HepG2 (cell line): ENCODE results near the gene CCNYL1. TPM values are rescaled to one million over a fixed set of nuclear protein-coding genes. Genes with fewer than 3 reads are reported as not detected.

Source experiments
- AKAP8 ChIP-seq: sonication (generic); formaldehyde crosslinking; IDR thresholded peaks from 2 replicates; pipeline ENCODE4 v1.5.1; 2020; ENCODE audit warnings: mild to moderate bottlenecking, missing genetic modification reagents
- BORCS8-MEF2B ChIP-seq: sonication (generic); formaldehyde crosslinking; IDR thresholded peaks from 2 replicates; pipeline ENCODE4 v1.8.0; 2022; ENCODE audit warnings: mild to moderate bottlenecking, missing genetic modification reagents
- ELF4 ChIP-seq: sonication (generic); formaldehyde crosslinking; IDR thresholded peaks from 2 replicates; pipeline ENCODE4 v1.5.0; 2020; ENCODE audit warnings: missing genetic modification reagents, mild to moderate bottlenecking, moderate library complexity, borderline replicate concordance
- GMEB2 ChIP-seq: IDR thresholded peaks from 2 replicates; pipeline ENCODE4 v1.6.1; 2016; ENCODE audit warnings: missing biosample characterization, missing genetic modification reagents, low read depth
- HNRNPK ChIP-seq: fragments of 200-400 bp; formaldehyde crosslinking; IDR thresholded peaks from 2 replicates; pipeline ENCODE4 v1.6.1; 2018; ENCODE audit warnings: low read length, low read depth, moderate library complexity, mild to moderate bottlenecking; ENCODE audit not compliant: poor library complexity, severe bottlenecking
- MED8 ChIP-seq: sonication (generic); formaldehyde crosslinking; IDR thresholded peaks from 2 replicates; pipeline ENCODE4 v1.8.1; 2023; ENCODE audit warnings: mild to moderate bottlenecking, missing genetic modification reagents; ENCODE audit not compliant: insufficient replicate concordance
- MTA3 ChIP-seq: sonication (generic); formaldehyde crosslinking; IDR thresholded peaks from 2 replicates; pipeline ENCODE4 v1.4.0; 2020; ENCODE audit warnings: missing genetic modification reagents
- NR2F1 ChIP-seq, 2 experiments: fragments of 450-650 bp in 1 of 2; formaldehyde crosslinking in 1 of 2; IDR thresholded peaks; 2 replicates each; pipeline versions ENCODE4 v1.5.0 to v1.6.1; 2016 to 2020; ENCODE audit warnings: mild to moderate bottlenecking in 1 of 2, missing compliant biosample characterization in 1 of 2, missing genetic modification reagents in 1 of 2, moderate library complexity in 1 of 2
- POLR2G ChIP-seq: fragments of 200-400 bp; formaldehyde crosslinking; IDR thresholded peaks from 2 replicates; pipeline ENCODE4 v1.6.1; 2018; ENCODE audit warnings: mild to moderate bottlenecking, low read depth, low read length, moderate library complexity
- RBM39 ChIP-seq: fragments of 200-400 bp; formaldehyde crosslinking; IDR thresholded peaks from one replicate; pipeline ENCODE4 v1.6.1; 2018; ENCODE audit warnings: antibody characterized with exemption, mild to moderate bottlenecking, low read depth, low read length; ENCODE audit not compliant: poor library complexity, severe bottlenecking
- SRSF9 ChIP-seq: fragments of 200-400 bp; formaldehyde crosslinking; IDR thresholded peaks from 2 replicates; pipeline ENCODE4 v1.6.1; 2018; ENCODE audit warnings: borderline replicate concordance, mild to moderate bottlenecking, low read depth, low read length; ENCODE audit not compliant: insufficient read depth, poor library complexity, severe bottlenecking
- SUZ12 ChIP-seq: fragments of 150-350 bp; IDR thresholded peaks from 2 replicates; pipeline ENCODE4 v1.6.1; 2014; ENCODE audit warnings: low read depth, low read length
- TFAP4 ChIP-seq: sonication (generic); IDR thresholded peaks from 2 replicates; pipeline ENCODE4 v1.6.1; 2016; ENCODE audit warnings: low read depth, borderline replicate concordance
- ZNF256 ChIP-seq: sonication (generic); formaldehyde crosslinking; conservative IDR thresholded peaks from 2 replicates; pipeline ENCODE4 v1.4.0; 2020; ENCODE audit warnings: missing genetic modification reagents
- ZNF282 ChIP-seq: fragments of 450-650 bp; IDR thresholded peaks from 2 replicates; pipeline ENCODE4 v1.6.1; 2018; ENCODE audit not compliant: partially characterized antibody
- ZNF414 ChIP-seq: sonication (generic); formaldehyde crosslinking; IDR thresholded peaks from 2 replicates; pipeline ENCODE4 v1.5.0; 2020; ENCODE audit warnings: missing genetic modification reagents
- ZNF547 ChIP-seq: sonication (generic); formaldehyde crosslinking; IDR thresholded peaks from 2 replicates; pipeline ENCODE4 v1.5.1; 2020; ENCODE audit warnings: mild to moderate bottlenecking, missing genetic modification reagents
- polyA plus RNA-seq, 8 experiments: library from polyadenylated mRNA; depleted of rRNA in 3 of 8; stranded (reverse) in 7 of 8; unstranded in 1 of 8; fragments of >200 nt; fragmentation: Illumina TruSeq in 4 of 8; extraction: Trizol in 4 of 8; gene quantifications; 2 replicates each; pipeline versions ENCODE4 v1.2.1 to v1.2.3, GENCODE V29; 2011 to 2016; ENCODE audit warnings: low read depth in 4 of 8, missing spikeins in 1 of 8, mixed read lengths in 1 of 8; ENCODE audit not compliant: insufficient read depth in 1 of 8
- total RNA-seq, 5 experiments: library from RNA; depleted of rRNA; stranded (reverse); fragments of >200 nt; fragmentation: Illumina TruSeq; extraction: Trizol; gene quantifications; 2 replicates each; pipeline ENCODE4 v1.2.3, GENCODE V29; 2016; ENCODE audit warnings: low read depth in 1 of 5
- TF ChIP-seq, protein P1 (sequence below): sonication (generic); formaldehyde crosslinking; IDR thresholded peaks from 2 replicates; pipeline ENCODE4 v1.8.0; 2023; ENCODE audit warnings: mild to moderate bottlenecking, missing genetic modification reagents
- TF ChIP-seq, protein P2 (sequence below): sonication (generic); formaldehyde crosslinking; IDR thresholded peaks from 2 replicates; pipeline ENCODE4 v1.4.0; 2020; ENCODE audit warnings: missing genetic modification reagents
- TF ChIP-seq, protein P3 (sequence below): sonication (generic); formaldehyde crosslinking; IDR thresholded peaks from 2 replicates; pipeline ENCODE4 v1.9.0; 2021; ENCODE audit warnings: missing genetic modification reagents, borderline replicate concordance

Gene CCNYL1
- total and polyA plus RNA-seq, 2 of the 13 experiments (the other 11 are each of a cell fraction or from before 2014, with no cell fraction given), result 12.5 to 16.2 TPM

DNA sequence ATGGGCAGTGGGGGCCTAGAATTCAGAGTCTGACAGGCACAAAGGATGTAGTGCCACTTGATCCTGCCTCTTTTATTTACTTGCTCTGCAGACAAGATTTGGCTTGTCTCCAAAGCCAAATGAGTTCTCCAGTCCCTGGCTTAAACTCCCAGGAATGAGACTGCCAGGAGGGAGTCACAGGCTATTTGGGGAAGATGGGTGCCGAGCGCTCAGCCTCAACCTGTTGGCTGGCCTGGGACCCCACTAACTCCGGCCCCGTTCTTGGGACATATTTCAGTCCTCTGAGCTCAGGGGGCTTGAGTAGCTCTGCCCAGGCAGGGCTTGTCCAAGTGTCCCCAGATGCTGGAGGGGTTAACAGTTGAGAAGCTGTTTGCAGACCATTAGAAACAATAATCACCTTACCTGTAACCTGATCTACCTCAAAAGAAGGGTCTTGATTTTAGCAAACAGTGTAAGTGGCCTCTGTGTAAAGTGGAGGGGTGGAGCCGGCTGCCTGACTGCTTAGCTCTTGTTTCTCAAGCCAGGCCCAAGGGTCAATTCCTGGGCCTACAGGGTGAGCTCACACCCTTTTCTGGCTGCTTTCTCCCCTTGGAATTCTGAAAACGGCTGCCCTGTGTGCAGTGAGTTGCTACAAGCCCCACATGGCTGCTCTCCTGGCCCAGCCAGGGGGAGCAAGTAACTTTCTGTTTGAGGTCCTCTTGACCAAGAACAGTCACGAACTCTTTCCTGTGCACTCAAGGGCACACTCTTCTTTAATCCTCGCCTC lies 85.3 kb downstream of the CCNYL1 start (continued):
- TF ChIP-seq TFAP4, result no peak
- peak in 1 of 2 experiments; percentile 64; a peak in 2 of 4 replicates for TF ChIP-seq NR2F1 (CRISPR knock-in tag; IDR thresholded peaks at IDR 0.05)
- TF ChIP-seq ZNF547 (CRISPR knock-in tag), result no peak
- TF ChIP-seq, protein P1, sequence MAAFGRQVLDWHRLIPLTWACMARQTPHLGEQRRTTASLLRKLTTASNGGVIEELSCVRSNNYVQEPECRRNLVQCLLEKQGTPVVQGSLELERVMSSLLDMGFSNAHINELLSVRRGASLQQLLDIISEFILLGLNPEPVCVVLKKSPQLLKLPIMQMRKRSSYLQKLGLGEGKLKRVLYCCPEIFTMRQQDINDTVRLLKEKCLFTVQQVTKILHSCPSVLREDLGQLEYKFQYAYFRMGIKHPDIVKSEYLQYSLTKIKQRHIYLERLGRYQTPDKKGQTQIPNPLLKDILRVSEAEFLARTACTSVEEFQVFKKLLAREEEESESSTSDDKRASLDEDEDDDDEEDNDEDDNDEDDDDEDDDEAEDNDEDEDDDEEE (CRISPR knock-in tag), result no peak
- TF ChIP-seq RBM39, result no peak
- TF ChIP-seq ZNF256 (CRISPR knock-in tag), result peak; percentile 20
- TF ChIP-seq POLR2G, result peak; percentile 76
- no peak for TF ChIP-seq ZNF414 (CRISPR knock-in tag)
- no peak for TF ChIP-seq AKAP8 (CRISPR knock-in tag)
- no peak; the same call in 1 of the 2 replicates for TF ChIP-seq ELF4 (CRISPR knock-in tag)
- TF ChIP-seq, protein P2, sequence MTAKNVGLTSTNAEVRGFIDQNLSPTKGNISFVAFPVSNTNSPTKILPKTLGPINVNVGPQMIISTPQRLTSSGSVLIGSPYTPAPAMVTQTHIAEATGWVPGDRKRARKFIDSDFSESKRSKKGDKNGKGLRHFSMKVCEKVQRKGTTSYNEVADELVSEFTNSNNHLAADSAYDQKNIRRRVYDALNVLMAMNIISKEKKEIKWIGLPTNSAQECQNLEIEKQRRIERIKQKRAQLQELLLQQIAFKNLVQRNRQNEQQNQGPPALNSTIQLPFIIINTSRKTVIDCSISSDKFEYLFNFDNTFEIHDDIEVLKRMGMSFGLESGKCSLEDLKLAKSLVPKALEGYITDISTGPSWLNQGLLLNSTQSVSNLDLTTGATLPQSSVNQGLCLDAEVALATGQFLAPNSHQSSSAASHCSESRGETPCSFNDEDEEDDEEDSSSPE (CRISPR knock-in tag), result peak; percentile 47
- TF ChIP-seq ZNF282, result no peak
- TF ChIP-seq MTA3 (CRISPR knock-in tag), result no peak
- peak; percentile 64; the same call in 1 of the 2 replicates for TF ChIP-seq BORCS8-MEF2B (CRISPR knock-in tag)
- TF ChIP-seq GMEB2 (CRISPR knock-in tag), result 0 out of 2 replicates have a peak, but pooled peaks have one; percentile 3
- no peak for TF ChIP-seq SRSF9
- TF ChIP-seq SUZ12, result no peak
- TF ChIP-seq, protein P3, sequence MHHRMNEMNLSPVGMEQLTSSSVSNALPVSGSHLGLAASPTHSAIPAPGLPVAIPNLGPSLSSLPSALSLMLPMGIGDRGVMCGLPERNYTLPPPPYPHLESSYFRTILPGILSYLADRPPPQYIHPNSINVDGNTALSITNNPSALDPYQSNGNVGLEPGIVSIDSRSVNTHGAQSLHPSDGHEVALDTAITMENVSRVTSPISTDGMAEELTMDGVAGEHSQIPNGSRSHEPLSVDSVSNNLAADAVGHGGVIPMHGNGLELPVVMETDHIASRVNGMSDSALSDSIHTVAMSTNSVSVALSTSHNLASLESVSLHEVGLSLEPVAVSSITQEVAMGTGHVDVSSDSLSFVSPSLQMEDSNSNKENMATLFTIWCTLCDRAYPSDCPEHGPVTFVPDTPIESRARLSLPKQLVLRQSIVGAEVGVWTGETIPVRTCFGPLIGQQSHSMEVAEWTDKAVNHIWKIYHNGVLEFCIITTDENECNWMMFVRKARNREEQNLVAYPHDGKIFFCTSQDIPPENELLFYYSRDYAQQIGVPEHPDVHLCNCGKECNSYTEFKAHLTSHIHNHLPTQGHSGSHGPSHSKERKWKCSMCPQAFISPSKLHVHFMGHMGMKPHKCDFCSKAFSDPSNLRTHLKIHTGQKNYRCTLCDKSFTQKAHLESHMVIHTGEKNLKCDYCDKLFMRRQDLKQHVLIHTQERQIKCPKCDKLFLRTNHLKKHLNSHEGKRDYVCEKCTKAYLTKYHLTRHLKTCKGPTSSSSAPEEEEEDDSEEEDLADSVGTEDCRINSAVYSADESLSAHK (CRISPR knock-in tag), result no peak
- no peak for TF ChIP-seq HNRNPK
- no peak for TF ChIP-seq MED8 (CRISPR knock-in tag)
